Suprapubic skin (tissue), 4 donors: ENCODE measurements around the gene COL17A1.

ENCODE experiments used
- CTCF ChIP-seq, 2 donors: fragments of 200-600 bp in 1 of 2; fragments of 450-650 bp in 1 of 2; sonication (generic) in 1 of 2; IDR thresholded peaks; one replicate each; pipeline ENCODE4 v1.5.1; 2016 to 2019; ENCODE audit warnings: antibody characterized with exemption in 2 of 2, mild to moderate bottlenecking in 1 of 2, moderate library complexity in 1 of 2
- POLR2A ChIP-seq, 2 donors: fragments of 450-650 bp; IDR thresholded peaks; one replicate each; pipeline ENCODE4 v1.6.1; 2017; ENCODE audit warnings: antibody characterized with exemption in 2 of 2, mild to moderate bottlenecking in 2 of 2, moderate library complexity in 2 of 2
- POLR2AphosphoS5 ChIP-seq, 3 donors: sonication (generic); formaldehyde crosslinking; IDR thresholded peaks; one replicate each; pipeline ENCODE4 v1.6.1; 2017; ENCODE audit warnings: antibody characterized with exemption in 3 of 3

- TF ChIP-seq CTCF (IDR thresholded peaks at IDR 0.05): no peak
- TF ChIP-seq POLR2A (IDR thresholded peaks at IDR 0.05): no peak
- TF ChIP-seq POLR2AphosphoS5 (IDR thresholded peaks at IDR 0.05): no peak
These were observed 80.4 kb downstream of the COL17A1 start for GRCh38 chr10:104005172-104005863.
